Effector CD8-positive, alpha-beta T cell (primary cell): ENCODE measurements around the gene SLCO2A1.

Experiments used
- DNase-seq: peaks from one replicate; lab custom pipeline; 2025; lab: John Stamatoyannopoulos, UW

SLCO2A1 gene

DNA sequence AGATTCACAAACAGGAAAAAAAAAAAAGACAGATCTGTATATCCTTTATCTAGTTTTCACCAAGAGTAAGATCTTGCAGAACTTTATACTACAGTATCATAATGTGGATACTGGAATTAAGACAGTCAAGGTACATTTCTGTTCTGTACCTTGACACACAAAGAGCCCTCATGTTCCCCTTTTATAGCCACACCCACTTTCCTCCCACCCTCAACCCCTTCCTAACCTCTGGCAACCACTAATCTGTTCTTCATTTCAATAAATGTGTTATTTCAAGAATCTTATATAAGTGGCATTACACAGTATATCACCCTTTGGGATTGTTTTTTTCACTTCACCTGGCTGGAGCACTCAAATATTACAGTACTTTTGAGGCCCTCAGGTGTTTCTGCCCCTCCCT lies 130.4 kb downstream of the SLCO2A1 start:
- DNase-seq = no peak

DNA sequence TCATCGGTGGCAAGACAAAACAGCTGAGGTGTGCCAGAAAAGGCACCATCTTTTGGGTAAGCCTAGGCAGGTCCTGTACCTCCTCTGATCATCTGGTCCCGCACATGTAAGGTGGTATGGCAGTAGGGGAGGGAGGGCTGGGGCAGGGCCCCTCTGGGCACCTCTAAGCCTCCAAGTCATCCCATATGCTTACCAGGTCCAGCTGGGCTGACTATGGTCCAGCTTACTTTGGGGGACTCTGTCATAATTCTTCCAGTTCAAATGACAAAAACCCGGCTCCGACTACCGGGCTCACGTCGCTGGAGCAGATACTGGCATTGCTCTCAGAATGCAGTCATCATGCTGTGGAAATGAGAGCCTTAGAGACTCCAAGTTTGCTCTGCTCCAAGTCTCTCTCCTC lies 132.2 kb downstream of the SLCO2A1 start:
- no peak for DNase-seq

GRCh38 chr3:133896002-133896761 lies 133.5 kb downstream of the SLCO2A1 start:
- DNase-seq = no peak

GRCh38 chr3:133895208-133896001 lies 134.3 kb downstream of the SLCO2A1 start, which contains the start of gene RAB6B:
Gene RAB6B (minus strand): TSS chr3:133895882. CDS start chr3:133895466, 416 bp downstream.
- no peak for DNase-seq

DNA sequence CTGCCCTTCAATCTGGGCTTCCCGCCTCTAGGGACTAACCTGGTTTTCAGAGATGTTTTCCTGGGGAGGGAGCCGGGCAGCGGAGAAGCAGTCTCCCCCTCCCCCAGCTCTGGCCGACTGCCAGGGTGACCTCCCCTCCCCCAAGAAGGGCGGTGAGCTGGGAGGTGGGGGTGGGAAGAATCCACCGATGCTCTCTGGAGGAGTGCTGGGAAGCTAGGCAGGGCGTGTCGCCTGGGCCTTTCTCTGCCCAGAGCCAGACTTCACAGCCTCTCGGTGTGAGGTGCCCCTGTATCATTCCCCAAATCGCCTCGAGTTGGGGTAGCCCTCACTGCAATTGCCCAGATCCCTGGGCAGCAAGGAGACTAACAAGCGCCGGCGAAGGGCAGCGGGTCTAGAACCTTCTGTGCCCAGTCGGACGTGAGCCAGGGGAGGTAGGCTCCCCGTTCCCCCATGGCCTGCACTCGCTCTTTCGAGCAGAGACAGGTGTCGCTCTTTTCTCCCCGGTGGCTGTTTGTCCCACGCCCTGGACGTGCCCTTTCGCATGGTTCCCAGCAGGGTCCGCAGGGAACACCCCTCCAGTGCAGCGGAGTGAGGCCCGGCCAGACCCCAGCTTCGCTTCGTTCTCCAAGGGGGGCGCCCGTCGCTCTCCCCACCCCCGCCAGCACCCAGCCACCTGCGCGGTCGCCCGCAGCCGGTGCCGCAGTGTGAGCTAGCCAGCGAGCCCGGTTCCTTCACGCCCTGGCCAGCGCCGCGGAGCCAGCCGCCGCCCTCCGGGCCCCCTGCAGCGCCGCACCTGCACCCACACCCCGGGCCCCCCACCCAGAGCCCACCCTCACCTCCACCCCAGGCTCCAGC lies 135.1 kb downstream of the SLCO2A1 start:
- no peak for DNase-seq

- no peak for DNase-seq
Measured at GRCh38 chr3:133893683-133894352, 135.9 kb downstream of the SLCO2A1 start.

GRCh38 chr3:133892541-133893231 lies 137.0 kb downstream of the SLCO2A1 start:
- DNase-seq = no peak

DNA sequence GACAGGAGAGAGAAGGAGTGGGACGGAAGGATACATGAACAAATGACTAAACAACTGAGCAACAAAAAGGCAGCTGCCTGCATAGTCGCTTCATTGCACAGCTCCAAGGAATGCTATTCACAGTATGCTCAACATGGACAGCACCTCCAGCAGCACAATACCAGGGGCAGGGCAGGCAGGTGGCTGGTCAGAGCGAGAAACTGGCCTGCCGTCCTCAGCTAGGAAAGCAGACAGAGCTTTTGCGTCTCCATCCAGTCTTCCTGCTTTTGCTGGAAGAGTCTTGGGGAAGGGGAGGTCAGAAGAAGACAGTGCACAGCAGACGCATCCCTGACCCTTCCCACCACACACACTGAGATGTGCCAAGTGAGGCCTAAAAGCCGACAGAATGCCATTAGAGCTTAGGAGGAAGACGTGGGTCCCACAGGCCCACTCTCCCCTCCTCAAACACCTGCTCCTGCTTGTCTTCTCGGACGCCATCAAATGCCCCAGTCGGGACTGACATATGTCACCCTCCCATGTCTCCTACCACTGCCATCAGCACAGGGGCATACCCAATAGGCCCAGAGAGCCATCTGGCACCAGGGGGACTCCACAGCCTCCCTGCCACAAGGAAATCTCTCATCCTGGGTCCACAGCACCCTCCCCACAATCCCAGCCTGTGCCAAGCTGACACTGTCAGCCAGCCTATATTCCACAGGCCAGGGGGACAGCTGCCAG lies 137.9 kb downstream of the SLCO2A1 start:
- DNase-seq = no peak

DNA sequence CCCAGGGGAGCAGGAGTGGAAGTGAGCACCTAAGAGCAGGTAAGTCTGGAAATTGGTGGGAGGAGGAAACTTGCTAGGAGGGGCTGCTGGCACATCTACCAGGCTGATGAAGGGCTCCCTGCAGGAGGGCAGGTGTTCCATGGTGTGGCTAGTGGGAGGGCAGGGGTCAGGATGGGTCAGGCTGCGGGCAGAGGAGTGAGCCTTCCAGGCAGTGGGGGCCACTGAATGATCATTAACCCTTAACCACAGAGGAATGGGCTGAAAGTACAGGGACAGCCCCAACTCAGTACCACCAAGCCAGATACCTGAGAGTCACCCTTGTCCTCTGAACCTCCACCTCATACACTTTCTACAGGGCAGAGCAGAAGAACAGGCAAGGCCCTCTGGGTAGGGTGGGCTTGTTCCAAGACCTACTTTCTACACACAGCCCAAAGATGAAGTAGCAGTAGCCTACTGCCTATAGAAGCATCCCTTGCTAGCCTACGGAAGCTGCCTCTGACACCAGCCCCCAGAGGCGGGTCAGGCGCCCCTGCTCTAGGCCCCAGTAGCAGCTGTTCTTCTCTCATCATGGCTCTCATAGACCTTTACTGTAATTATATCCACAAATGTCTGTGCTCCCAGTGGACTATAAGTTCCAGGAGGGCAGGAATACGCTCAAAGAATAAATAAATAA lies 138.6 kb downstream of the SLCO2A1 start:
- DNase-seq = no peak

- DNase-seq = no peak
Measured at GRCh38 chr3:133890037-133890436, 139.7 kb downstream of the SLCO2A1 start.

GRCh38 chr3:133888726-133889340 lies 140.9 kb downstream of the SLCO2A1 start:
- DNase-seq = no peak

GRCh38 chr3:133887803-133888703 lies 141.7 kb downstream of the SLCO2A1 start:
- no peak for DNase-seq

DNA sequence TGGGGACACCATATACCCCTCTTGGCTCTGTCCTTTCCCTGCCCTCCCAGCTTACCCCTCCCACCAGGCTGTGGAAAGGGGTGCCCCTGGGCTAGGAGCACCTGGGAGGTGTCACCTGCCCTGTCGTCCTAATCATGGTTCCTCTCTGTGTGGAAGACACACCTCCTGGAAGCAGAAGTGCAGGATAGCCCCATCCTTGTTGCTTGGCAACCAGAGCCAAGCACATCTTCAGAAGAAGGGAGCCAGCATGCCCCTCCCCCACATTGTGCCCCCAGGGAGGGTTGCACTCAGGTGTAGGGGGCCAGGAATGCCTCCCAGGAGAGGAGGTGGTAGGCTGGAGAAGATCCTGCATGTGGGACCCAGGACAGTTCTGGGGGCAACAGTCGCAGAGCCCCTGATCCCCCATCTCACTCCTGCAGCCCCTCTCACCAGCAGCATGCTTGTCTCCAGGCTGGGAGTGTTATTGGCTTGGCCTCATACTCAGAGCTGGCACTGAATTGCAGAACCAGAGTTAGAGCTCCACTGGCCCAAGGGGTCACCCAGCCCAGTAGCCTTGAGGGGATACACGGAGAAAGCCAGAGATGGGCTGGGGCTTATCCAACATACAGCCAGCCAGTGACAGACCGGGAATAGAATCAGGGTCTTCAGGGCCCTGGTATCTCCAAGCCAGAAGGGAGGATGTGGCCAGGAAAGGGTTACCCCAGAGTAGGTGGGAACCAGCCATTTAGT lies 142.5 kb downstream of the SLCO2A1 start:
- no peak for DNase-seq

DNA sequence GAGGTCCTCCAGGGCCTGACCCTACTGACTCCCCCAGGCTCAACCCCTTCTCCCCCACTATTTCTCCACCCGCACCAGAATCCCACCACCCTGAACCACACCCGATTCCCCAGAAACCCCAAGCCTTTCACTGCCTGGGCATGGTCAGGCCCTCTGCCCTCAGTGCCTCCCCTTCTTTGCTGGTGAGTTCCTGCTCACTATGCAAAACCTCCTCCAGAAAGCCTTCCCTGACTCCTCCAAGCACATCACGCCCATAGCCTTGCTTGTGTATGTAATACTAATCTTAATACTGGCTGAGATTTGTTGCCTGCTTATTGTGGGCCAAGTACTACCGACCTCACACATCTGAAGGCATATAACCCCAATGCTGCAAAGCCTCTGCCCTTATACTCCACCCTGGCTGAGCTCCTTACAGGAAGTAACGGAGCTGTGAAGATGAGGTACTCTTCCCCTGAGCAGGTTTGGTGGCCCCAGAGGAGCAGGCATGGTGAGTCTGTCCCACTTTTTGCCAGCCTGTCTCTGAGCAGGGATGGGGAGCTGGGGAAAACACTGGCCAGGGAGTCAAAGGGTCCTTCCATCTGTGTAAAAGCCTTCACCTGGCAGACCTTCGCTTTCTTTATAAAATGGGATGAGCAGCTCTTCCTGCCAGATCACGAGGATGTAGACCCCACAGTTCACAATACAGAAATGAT lies 143.5 kb downstream of the SLCO2A1 start:
- DNase-seq = no peak

DNA sequence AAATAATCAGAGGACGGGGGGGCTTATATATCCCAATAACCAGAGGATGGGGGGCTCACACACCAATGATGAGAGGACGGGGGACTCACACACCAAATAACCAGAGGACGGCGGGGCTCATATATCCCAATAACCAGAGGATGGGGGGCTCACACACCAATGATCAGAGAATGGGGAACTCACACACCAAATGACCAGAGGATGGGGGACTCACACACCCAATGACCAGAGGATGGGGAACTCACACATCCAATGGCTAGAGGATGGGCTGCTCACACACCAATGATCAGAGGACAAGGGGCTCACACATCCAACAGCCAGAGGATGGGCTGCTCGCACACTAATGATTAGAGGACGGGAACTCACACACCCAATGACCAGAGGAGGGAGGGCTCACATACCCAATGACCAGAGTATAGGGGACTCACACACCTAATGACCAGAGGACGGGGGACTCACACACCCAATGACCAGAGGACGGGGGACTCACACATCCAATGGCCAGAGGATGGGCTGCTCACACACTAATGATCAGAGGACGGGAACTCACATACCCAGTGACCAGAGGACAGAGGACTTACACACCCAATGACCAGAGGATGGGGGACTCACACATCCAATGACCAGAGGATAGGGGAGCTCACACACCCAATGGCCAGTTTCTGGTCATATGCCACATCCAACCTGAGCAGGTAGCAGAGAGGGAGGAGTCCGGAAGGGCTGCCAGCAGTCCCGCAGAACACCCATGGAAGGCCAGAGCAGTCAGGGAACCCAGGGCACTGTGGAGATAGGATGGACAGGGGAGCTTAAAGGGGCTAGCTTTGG lies 144.6 kb downstream of the SLCO2A1 start:
- no peak for DNase-seq
